HCT116 (cell line): ENCODE data around the gene CDH4.

Source experiments
- CEBPB ChIP-seq: IDR thresholded peaks from 2 replicates; pipeline ENCODE4 v1.6.1; 2012; ENCODE audit warnings: low read depth
- EGR1 ChIP-seq: IDR thresholded peaks from 2 replicates; pipeline ENCODE4 v1.6.1; 2012; ENCODE audit warnings: low read depth
- EZH2 ChIP-seq: fragments of 200-600 bp; sonication (generic); IDR thresholded peaks from 2 replicates; pipeline ENCODE4 v1.6.1; 2017; ENCODE audit warnings: antibody characterized with exemption, mixed run types
- EZH2phosphoT487 ChIP-seq: fragments of 200-600 bp; IDR thresholded peaks from 2 replicates; pipeline ENCODE4 v1.6.1; 2018; ENCODE audit warnings: antibody characterized with exemption, borderline replicate concordance
- POLR2A ChIP-seq: IDR thresholded peaks from 2 replicates; pipeline ENCODE4 v1.7.0; 2011; ENCODE audit warnings: borderline replicate concordance; ENCODE audit not compliant: insufficient read depth, insufficient read length; ENCODE audit errors: extremely low read depth
- POLR2AphosphoS5 ChIP-seq: IDR thresholded peaks from 2 replicates; pipeline ENCODE4 v1.6.1; 2011; ENCODE audit warnings: mild to moderate bottlenecking, low read depth, low read length, moderate library complexity
- RAD21 ChIP-seq: IDR thresholded peaks from 2 replicates; pipeline ENCODE4 v1.6.1; 2012; ENCODE audit warnings: low read depth, mild to moderate bottlenecking
- SIN3A ChIP-seq: IDR thresholded peaks from 2 replicates; pipeline ENCODE4 v1.6.1; 2012; ENCODE audit warnings: low read depth
- SP1 ChIP-seq: IDR thresholded peaks from 2 replicates; pipeline ENCODE4 v1.6.1; 2012; ENCODE audit warnings: low read depth
- YY1 ChIP-seq: IDR thresholded peaks from 2 replicates; pipeline ENCODE4 v1.6.1; 2011; ENCODE audit warnings: low read length, low read depth, moderate library complexity, mild to moderate bottlenecking; ENCODE audit not compliant: insufficient replicate concordance; ENCODE audit errors: extremely low read depth
- ZFX ChIP-seq: fragments of 450-650 bp; IDR thresholded peaks from 2 replicates; pipeline ENCODE4 v1.6.1; 2017
- TF ChIP-seq, protein P1 (sequence below), 3 experiments: fragments of 200-600 bp in 1 of 3; sonication (generic) in 1 of 3; IDR thresholded peaks in 2 of 3; conservative IDR thresholded peaks in 1 of 3; 2 replicates each; pipeline ENCODE4 v1.5.1; 2012 to 2017; ENCODE audit warnings: low read depth in 2 of 3, low read length in 2 of 3, antibody characterized with exemption in 1 of 3, borderline replicate concordance in 1 of 3, control low read depth in 1 of 3, mild to moderate bottlenecking in 1 of 3, mixed read lengths in 1 of 3, mixed run types in 1 of 3, moderate library complexity in 1 of 3; ENCODE audit not compliant: insufficient read depth in 1 of 3
- TF ChIP-seq, protein P2 (sequence below): IDR thresholded peaks from 2 replicates; pipeline ENCODE4 v1.6.1; 2012

DNA sequence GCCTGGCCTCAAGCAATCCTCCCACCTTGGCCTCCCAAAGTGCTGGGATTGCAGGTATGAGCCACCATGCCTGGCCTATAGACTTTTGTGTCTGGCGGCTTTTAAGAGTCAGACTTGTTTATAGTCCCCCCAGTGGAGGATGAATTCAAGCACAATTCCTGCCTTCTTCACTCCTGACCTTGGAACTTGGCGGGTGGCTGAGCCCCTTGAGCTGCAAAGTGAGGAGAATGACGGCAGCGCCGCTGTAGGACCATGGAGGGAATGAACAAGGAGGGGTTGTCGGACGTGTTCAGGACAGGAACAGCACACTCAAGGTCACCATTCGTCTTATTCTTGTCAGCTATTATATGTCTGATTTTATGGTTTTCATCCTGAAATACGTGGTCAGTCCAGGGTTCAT is 265.4 kb downstream of the CDH4 start:
- TF ChIP-seq, protein P1, sequence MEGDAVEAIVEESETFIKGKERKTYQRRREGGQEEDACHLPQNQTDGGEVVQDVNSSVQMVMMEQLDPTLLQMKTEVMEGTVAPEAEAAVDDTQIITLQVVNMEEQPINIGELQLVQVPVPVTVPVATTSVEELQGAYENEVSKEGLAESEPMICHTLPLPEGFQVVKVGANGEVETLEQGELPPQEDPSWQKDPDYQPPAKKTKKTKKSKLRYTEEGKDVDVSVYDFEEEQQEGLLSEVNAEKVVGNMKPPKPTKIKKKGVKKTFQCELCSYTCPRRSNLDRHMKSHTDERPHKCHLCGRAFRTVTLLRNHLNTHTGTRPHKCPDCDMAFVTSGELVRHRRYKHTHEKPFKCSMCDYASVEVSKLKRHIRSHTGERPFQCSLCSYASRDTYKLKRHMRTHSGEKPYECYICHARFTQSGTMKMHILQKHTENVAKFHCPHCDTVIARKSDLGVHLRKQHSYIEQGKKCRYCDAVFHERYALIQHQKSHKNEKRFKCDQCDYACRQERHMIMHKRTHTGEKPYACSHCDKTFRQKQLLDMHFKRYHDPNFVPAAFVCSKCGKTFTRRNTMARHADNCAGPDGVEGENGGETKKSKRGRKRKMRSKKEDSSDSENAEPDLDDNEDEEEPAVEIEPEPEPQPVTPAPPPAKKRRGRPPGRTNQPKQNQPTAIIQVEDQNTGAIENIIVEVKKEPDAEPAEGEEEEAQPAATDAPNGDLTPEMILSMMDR (IDR thresholded peaks at IDR 0.05 in 2 of 3, conservative IDR thresholded peaks at IDR 0.05 in 1 of 3; ENCODE audit: borderline replicate concordance in 1 of 3, insufficient read depth in 1 of 3, low read depth in 2 of 3, low read length in 2 of 3): no peak
- TF ChIP-seq, protein P2, sequence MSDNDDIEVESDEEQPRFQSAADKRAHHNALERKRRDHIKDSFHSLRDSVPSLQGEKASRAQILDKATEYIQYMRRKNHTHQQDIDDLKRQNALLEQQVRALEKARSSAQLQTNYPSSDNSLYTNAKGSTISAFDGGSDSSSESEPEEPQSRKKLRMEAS: no peak
- TF ChIP-seq EGR1: no peak
- no peak for TF ChIP-seq EZH2
- TF ChIP-seq POLR2AphosphoS5: no peak
- TF ChIP-seq ZFX: no peak
- no peak for TF ChIP-seq EZH2phosphoT487
- no peak for TF ChIP-seq POLR2A
- no peak for TF ChIP-seq SIN3A
- no peak for TF ChIP-seq RAD21
- no peak for TF ChIP-seq YY1
- no peak for TF ChIP-seq CEBPB
- no peak for TF ChIP-seq SP1
